ENCODE results near the gene PTPRN2. TPM values are rescaled to one million over a fixed set of nuclear protein-coding genes. Genes with fewer than 3 reads are reported as not detected.

PTPRN2 gene
- total and polyA plus RNA-seq, 2 of the 13 experiments (the other 11 are each of a cell fraction or from before 2014, with no cell fraction given), result 2.5 to 24.2 TPM

DNA sequence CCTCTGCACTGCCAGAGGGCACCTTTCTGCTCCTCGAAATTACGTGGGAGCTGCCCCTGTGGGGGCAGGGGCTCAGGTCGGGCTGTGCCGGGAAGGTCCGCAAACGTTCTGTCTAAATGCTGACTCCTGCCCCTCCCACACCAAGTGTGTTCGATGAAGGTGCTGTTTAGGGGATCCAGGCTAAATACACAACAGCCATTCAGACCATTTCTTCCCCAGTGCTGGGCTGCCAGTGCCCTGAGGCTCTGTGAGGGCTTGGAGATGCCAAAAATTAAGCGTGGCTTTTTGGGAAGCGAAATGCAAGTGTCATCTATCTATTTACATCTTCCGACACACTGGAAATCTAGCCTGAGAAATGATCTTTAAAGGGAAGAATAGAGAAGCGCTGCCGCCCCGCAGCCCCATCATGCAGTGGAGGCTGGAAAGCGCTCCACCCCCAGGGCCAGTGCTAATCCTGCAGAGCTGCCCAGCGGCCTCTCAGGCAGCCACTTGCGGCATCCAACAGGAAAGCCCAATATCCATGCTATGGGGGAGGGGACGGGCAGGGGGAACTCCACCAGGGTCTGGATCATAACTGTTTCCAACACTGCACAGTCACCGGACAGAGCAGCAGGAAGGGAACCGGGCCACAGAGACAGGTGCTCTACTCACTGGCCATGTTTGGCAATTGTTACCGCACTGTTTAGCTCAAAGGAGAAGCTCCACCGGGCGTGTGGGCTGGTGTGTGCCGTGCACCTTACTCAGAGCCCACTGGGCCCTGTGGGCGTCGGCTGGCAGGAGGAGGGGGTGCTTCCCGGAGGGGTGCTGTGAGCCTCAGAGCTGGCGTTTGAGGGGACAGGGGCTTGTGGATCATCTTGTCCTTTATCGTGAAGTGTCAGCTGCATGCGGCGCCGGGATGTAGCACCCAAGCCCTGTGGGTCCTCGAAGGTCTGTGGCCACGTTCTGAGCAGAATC lies 1045.3 kb downstream of the PTPRN2 start (continued):
- TF ChIP-seq, protein P1, sequence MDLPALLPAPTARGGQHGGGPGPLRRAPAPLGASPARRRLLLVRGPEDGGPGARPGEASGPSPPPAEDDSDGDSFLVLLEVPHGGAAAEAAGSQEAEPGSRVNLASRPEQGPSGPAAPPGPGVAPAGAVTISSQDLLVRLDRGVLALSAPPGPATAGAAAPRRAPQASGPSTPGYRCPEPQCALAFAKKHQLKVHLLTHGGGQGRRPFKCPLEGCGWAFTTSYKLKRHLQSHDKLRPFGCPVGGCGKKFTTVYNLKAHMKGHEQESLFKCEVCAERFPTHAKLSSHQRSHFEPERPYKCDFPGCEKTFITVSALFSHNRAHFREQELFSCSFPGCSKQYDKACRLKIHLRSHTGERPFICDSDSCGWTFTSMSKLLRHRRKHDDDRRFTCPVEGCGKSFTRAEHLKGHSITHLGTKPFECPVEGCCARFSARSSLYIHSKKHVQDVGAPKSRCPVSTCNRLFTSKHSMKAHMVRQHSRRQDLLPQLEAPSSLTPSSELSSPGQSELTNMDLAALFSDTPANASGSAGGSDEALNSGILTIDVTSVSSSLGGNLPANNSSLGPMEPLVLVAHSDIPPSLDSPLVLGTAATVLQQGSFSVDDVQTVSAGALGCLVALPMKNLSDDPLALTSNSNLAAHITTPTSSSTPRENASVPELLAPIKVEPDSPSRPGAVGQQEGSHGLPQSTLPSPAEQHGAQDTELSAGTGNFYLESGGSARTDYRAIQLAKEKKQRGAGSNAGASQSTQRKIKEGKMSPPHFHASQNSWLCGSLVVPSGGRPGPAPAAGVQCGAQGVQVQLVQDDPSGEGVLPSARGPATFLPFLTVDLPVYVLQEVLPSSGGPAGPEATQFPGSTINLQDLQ (CRISPR knock-in tag; IDR thresholded peaks at IDR 0.05), result no peak

DNA sequence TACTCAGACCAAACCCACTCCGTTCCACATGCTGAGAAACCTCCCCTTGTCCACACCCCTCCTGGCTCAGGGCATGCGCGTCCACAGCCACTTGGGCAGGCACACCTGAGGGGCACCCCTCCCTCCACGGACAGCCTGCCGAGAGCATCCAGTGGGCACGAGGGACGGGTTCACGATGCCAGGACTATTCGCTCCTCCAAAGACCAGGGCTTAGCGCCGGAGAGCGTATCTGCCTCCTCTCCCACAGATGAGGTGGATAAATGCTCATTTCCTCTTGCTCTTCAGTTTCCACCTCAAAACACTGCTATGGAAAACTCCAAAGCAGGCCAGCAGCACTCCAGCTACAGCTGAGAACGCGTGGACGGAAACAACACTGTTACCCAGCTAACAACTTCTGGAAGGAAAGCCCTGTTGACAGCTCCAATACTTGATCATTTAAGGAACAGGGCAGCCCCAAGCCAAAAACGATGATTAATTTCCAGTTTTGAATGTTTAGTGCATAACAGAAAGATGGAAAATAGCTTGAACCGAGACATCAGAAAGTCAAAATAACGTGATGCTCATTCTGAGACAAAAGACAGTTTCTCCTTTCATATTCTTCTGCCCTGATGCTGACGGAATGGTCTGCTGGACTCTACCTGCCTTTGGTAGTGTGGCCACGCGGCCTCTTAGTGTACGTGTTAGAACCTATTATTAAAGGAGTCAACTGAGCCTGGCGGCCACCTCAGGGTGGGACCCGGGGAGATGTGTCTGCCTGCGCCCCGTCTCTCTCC lies 1046.1 kb downstream of the PTPRN2 start:
- Histone ChIP-seq H3K27me3 (ENCODE audit: control insufficient read depth in 1 of 2, insufficient read depth in 2 of 2, low read length in 2 of 2) (peaks cover 4 to 62% of the 10 kb centered on the region in 2 experiments; a peak in 4 of 5 replicates), H2AFZ (ENCODE audit: low read length) (no peak overlapping the region), H4K20me1 (ENCODE audit: insufficient read depth, low read length) (no peaks in the 10 kb centered on the region), H3K4me2 (ENCODE audit: low read depth, low read length) (no peak overlapping the region), H3K9me3 (ENCODE audit: low read length) (no peaks in the 10 kb centered on the region), H3K79me2 (ENCODE audit: insufficient read depth, low read length) (no peaks in the 10 kb centered on the region), H3K4me3 (replicated peaks in 1 of 3; ENCODE audit: insufficient read depth in 1 of 3, low read depth in 2 of 3, low read length in 3 of 3) (no peak overlapping the region), H3K9ac (ENCODE audit: insufficient read depth, low read depth, low read length) (no peak overlapping the region), H3K36me3 (replicated peaks in 1 of 2; ENCODE audit: control insufficient read depth in 1 of 2, insufficient read depth in 2 of 2, low read length in 2 of 2) (no peaks in the 10 kb centered on the region), H3K4me1 (ENCODE audit: insufficient read depth, low read length) (no peaks in the 10 kb centered on the region), H3K27ac (ENCODE audit: extremely low read length, insufficient read depth, low read length) (no peak overlapping the region)
- POLR2A ChIA-PET, result no interaction called here
- intact Hi-C loops (cut with micrococcal nuclease; ENCODE audit: unreplicated experiment), result no loop called here
- in situ Hi-C loops (cut with HindIII; ENCODE audit: extremely low pct_ligation_motif_present, low pct_unique_long_range_greater_than_20kb), result no loop called here
- ATAC-seq, result no peak
- no peak for FAIRE-seq
- CTCF ChIA-PET (ENCODE audit: low intra/inter-chr PET ratio, low total read pairs), result no interaction called here
- BruUV-seq (replicated peaks), result no TSS peak
- 73% methylated on average over 25 of the region's 26 CpGs for WGBS (ENCODE audit: low lambda C conversion rate)
- DNase-seq (ENCODE audit: low spot score), result no peak
- no peak for TF ChIP-seq ZNF678 (CRISPR knock-in tag; IDR thresholded peaks at IDR 0.05)
- TF ChIP-seq, protein P2, sequence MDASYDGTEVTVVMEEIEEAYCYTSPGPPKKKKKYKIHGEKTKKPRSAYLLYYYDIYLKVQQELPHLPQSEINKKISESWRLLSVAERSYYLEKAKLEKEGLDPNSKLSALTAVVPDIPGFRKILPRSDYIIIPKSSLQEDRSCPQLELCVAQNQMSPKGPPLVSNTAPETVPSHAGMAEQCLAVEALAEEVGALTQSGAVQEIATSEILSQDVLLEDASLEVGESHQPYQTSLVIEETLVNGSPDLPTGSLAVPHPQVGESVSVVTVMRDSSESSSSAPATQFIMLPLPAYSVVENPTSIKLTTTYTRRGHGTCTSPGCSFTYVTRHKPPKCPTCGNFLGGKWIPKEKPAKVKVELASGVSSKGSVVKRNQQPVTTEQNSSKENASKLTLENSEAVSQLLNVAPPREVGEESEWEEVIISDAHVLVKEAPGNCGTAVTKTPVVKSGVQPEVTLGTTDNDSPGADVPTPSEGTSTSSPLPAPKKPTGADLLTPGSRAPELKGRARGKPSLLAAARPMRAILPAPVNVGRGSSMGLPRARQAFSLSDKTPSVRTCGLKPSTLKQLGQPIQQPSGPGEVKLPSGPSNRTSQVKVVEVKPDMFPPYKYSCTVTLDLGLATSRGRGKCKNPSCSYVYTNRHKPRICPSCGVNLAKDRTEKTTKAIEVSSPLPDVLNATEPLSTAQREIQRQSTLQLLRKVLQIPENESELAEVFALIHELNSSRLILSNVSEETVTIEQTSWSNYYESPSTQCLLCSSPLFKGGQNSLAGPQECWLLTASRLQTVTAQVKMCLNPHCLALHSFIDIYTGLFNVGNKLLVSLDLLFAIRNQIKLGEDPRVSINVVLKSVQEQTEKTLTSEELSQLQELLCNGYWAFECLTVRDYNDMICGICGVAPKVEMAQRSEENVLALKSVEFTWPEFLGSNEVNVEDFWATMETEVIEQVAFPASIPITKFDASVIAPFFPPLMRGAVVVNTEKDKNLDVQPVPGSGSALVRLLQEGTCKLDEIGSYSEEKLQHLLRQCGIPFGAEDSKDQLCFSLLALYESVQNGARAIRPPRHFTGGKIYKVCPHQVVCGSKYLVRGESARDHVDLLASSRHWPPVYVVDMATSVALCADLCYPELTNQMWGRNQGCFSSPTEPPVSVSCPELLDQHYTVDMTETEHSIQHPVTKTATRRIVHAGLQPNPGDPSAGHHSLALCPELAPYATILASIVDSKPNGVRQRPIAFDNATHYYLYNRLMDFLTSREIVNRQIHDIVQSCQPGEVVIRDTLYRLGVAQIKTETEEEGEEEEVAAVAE (CRISPR knock-in tag; IDR thresholded peaks at IDR 0.05; ENCODE audit: borderline replicate concordance), result no peak
- TF ChIP-seq ZNF598 (CRISPR knock-in tag; IDR thresholded peaks at IDR 0.05; ENCODE audit: borderline replicate concordance), result no peak
- TF ChIP-seq ZFP90 (CRISPR knock-in tag; IDR thresholded peaks at IDR 0.05; ENCODE audit: borderline replicate concordance), result no peak
- TF ChIP-seq, protein P3, sequence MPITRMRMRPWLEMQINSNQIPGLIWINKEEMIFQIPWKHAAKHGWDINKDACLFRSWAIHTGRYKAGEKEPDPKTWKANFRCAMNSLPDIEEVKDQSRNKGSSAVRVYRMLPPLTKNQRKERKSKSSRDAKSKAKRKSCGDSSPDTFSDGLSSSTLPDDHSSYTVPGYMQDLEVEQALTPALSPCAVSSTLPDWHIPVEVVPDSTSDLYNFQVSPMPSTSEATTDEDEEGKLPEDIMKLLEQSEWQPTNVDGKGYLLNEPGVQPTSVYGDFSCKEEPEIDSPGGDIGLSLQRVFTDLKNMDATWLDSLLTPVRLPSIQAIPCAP (CRISPR knock-in tag; IDR thresholded peaks at IDR 0.05; ENCODE audit: low read depth), result no peak
- no peak for TF ChIP-seq ZNF367 (CRISPR knock-in tag; IDR thresholded peaks at IDR 0.05; ENCODE audit: borderline replicate concordance)
- TF ChIP-seq KLF13 (CRISPR knock-in tag; IDR thresholded peaks at IDR 0.05), result no peak
- no peak for TF ChIP-seq XBP1 (CRISPR knock-in tag; IDR thresholded peaks at IDR 0.05)
